SK-MEL-5 (cell line): ENCODE data around the gene KRT28. TPM values are rescaled to one million over a fixed set of nuclear protein-coding genes. Genes with fewer than 3 reads are reported as not detected.

Experiments
- DNase-seq: peaks from one replicate; pipeline ENCODE4 v3.0.0-alpha.2; 2016; ENCODE audit warnings: low read depth, low spot score
- in situ Hi-C: cut with HindIII; loops from 2 replicates; pipeline ENCODE4 v1.10.0; 2016; ENCODE audit warnings: low sequenced_read_pairs, high pct_unique_total_duplicates, low pct_unique_long_range_greater_than_20kb
- polyA plus RNA-seq, 2 experiments: library from polyadenylated mRNA; depleted of rRNA; stranded (reverse); fragments of >200 nt; gene quantifications; 2 replicates each; pipeline ENCODE4 v1.2.3, GENCODE V29; 2015
- total RNA-seq: library from RNA; depleted of rRNA; stranded (reverse); fragments of >200 nt; shearing (Covaris generic); gene quantifications from 2 replicates; pipeline ENCODE4 v1.2.3, GENCODE V29; 2014; rRNA removed

Gene KRT28, protein sequence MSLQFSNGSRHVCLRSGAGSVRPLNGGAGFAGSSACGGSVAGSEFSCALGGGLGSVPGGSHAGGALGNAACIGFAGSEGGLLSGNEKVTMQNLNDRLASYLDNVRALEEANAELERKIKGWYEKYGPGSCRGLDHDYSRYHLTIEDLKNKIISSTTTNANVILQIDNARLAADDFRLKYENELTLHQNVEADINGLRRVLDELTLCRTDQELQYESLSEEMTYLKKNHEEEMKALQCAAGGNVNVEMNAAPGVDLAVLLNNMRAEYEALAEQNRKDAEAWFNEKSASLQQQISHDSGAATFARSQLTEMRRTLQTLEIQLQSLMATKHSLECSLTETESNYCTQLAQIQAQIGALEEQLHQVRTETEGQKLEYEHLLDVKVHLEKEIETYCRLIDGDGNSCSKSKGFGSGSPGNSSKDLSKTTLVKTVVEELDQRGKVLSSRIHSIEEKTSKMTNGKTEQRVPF
- not detected in 2 replicates for total RNA-seq
- not detected in 2 replicates for polyA plus RNA-seq (2015; cell fraction: cytosol; rRNA removed)
- polyA plus RNA-seq (2015; cell fraction: nucleus; rRNA removed), result not detected in 2 replicates

DNA sequence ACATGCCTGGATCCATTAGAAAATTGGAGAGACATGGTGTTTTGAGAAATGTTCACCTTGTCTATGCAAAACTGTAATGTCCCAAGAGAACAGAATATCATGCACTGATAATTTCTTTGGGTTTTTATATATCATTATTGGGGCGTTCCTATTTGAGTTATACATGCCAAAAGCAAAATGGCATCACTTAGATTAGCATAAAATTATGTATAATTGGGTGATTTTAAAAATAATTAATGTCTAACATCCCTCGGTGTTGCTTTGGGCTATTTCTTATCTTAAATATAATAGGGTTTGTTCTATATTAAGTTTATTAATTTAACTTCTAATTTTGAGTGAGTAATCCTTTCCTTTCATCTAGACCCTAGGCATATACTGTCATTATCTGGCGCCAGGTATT is at the start of gene KRT28:
Gene KRT28, minus strand, starts transcription at position 101 of the 400 bp plus-strand sequence. Its CDS starts 66 bp downstream, at position 35.
- in situ Hi-C loops, result no loop called here
- DNase-seq, result no peak

DNA sequence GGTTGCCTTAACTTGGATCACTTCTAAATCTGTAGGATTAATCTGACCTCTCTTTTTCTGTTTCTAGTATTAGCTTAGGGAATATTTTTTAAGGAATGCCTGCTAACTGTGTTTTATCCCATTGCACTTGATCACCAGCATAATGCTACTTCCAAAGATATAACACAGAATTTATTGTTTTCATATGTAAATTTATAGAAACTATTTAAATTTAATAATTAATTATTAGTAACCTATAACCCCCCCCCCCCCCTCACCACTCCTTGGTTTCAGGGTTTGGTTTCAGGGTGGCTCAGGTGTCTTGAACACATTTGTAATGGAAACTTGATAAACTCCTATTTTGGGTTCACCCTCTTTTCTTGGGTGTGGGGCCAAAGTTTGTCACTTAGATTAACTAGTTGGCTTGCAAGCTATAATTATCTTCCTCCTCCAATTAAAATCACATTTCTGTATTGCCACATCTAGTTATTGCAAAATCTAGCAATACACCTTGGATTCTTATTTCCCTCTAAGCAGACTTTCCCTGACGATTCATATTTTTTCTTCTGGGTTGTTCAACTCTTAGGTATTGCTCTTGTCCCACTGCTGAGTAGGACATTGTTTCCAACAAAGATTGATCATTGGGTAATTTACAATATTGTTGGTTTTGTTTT is 49.0 kb upstream of the KRT28 start:
- in situ Hi-C loops, result no loop called here
- no peak for DNase-seq

DNA sequence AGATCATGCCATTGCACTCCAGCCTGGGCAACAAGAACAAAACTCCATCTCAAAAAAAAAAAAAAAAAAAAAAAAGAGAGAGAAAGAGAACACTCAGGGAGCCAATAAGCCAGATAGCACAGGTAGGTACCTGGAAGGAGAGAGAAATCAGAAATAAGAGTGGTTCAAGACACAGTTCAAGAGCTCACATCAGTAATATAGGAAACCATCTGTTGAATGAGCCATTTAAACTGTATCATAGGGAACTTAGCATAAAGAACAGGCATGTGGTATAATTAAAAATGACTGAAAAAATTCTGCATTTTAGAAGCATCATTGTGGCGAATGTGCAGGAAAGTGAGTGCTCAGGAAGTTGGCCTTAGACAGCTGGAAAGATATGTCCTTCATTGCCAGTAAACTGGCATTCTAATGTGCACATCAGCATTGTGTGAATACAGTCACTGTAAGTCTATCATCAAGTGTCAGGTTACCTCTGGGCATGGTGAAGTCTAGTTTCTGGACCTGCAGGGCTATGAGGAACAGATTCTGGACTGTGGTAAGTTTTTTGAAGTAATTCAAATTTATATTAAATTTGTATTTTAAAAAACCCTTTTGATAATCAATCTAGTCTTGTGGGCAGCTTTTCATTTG is 46.9 kb upstream of the KRT28 start:
- in situ Hi-C loops, result no loop called here
- no peak for DNase-seq

DNA sequence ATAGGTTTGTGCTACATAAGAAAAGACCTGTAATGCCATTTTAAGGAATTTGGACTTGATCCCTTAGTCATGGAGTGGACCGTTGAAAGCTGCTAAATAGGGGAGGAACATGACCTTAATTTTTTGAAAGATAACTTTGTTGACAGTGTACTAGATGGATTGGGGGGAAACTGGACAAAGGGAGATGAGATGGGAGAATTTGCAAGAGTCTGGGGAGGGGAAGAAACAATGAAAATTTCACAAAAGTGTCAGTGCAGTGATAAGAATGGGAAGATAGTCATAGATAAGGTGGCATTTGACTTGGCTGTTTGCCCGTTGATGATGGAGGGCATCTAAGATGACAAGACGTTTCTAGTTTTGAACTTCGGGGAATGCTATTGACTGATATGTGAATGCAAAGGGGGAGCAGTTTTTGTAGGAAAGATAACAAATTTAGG is 44.9 kb upstream of the KRT28 start:
- in situ Hi-C loops, result no loop called here
- no peak for DNase-seq

DNA sequence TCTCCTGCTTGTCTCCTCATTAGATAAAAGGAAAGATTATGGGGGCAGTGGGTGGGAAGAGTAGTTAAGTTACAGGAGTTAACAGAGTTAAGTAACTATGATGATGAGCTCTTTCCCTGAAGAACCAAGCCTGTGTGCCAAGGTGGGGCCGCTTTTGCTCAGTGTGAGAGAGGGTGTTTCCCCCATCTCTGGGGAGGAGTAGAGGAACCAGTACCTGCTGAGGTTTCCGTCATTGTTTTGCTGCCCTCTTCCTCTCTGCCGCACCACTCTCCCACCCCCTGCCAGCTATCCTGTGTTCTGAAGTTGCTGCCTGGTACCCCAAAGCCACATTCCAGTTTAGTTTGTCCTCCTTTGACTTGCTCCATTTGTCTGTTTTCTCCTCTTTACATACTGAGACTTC is 43.5 kb upstream of the KRT28 start:
- in situ Hi-C loops, result no loop called here
- no peak for DNase-seq

DNA sequence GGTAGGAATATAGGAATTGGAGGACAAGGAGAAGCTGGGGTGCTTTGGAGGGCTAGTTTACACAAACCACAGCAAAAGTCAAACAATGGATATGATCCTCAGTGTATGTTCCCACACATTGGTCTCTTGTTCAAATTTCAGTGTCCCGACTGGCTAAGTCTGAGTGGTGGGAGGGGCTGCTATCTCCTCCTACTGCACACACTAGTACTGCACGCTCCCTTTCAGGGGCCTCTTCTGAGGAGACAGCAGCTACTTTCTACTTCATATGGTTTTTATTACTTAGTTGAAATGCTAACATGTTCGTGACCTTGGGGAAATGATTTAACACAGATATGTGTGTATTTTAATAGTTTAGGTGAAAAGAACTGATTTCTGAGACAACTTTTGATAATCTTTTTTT is 41.5 kb upstream of the KRT28 start:
- no peak for DNase-seq
- in situ Hi-C loops, result no loop called here

DNA sequence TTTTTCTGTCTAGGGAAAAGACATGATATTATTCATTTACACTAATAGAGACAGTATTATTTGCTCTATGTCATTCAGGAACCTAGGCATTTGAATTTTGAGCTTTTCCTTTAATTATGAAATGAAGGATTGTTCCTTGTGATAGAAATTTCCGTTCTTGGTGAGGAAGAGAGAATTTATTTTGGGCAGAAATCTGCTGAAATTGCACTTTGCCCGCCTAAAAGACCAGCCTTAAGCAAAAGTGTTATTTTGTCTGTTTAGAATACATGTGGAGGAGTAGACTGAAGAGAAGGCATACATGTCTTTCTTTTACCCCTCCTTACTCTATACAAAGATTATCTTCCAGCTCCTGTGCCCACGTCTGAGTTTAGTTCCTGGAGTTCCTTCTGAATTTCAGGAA is 39.4 kb upstream of the KRT28 start:
- no peak for DNase-seq
- in situ Hi-C loops, result no loop called here

DNA sequence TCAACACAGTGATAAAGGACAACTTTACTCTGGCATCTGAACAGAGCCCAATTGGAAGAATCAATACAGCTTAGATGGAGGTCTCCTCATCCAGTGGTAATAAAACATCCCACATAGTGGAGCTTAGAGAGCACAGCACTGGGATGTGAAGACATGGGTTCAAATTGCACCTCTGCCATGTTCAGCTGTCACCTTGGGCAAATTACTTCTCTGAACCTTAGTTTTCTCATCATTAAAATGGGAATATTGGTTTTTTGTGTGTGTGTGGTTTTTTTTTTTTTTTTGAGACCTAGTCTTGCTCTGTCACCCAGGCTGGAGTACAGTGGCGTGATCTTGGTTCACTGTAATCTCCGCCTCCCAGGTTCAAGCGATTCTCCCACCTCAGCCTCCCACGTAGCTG is 36.3 kb upstream of the KRT28 start:
- in situ Hi-C loops, result no loop called here
- no peak for DNase-seq

DNA sequence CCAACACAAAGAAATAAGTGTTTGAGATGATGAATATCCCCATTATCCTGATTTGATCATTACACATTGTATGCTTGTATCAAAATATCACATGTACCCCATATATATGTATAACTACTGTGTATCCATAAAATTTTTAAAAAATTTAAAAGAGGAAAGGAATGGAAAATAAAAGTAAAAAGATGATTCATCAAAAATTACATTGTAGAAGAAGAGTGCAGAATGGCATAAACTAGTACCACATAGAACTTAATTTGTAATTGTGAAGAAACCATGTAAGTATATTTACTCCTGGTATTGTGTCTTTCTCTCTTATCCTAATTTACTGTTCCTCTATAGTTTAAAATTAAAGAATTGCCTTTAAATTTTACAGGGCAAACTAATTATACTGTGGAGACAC is 34.1 kb upstream of the KRT28 start:
- in situ Hi-C loops, result no loop called here
- no peak for DNase-seq

DNA sequence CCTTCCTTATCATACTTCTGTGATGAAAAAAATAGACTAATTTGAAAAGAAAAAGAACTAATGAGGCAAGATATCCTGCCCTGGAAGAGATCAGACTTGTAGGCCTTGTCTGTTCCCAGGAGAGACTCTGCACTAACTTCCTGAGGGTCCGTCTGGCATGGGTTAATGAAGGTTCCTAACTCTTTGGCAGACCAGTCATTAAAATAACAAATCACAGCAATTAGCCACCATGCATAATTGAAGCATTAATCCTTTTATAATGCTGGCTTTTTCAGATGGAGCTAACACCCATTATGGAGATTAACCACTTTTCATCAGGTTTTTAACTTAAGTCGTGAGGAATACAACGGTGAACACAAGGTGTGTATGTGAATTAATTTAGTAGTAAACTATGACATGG is 33.1 kb upstream of the KRT28 start:
- in situ Hi-C loops, result no loop called here
- no peak for DNase-seq

DNA sequence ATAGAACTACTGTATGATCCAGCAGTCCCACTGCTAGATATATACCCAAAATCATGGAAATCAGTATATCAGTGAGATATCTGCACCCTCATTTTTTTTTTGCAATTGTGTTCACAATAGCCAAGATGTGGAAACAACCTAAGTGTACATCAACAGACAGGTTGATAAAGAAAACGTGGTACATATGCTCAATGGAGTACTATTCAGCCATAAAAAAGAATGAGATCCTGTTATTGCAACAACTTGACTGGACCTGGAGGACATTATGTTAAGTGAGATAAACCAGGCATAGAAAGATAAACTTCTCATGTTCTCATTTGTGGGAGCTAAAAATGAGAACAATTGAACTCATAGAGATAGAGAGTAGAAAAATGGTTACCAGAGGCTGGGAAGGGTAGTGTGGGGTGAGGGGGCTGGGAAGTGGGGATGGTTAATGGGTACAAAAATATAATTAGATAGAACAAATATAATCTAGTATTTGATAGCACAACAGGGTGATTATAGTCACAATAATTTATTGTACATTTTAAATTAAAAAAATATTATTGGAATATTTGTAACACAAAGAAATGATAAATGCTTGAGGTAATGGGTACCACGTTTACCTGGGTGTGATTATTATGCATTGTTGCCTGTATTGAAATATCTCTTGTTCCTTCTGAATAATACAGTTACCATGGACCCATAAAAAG is 30.5 kb upstream of the KRT28 start:
- no peak for DNase-seq
- in situ Hi-C loops, result no loop called here

DNA sequence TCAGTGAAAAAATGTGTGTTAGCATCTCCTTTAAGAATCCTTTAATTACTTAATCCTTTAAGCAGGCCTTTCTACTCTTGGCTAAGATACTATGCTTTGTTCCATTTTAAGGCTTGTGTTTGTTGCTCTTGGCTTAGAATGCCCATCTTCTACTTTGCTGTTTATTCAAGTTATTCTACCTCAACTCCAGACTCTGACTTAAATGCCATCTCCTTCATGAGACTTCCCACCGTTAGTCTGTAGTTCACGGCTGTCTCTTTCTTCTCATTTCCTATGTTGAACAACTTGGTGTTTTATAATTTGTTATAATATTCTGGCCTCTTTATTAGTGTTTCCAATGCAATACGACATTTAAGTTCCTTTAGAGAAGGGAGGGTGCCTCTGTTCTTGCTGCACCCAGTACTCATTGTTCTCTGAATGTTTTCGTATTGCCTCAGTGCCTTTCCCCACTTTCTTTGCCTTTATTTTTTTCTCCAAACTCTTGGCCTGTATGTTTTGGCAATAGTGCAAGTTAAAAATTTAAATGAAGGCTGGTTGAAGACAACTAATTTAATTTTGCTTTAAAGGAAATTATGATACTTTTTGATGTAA is 28.8 kb upstream of the KRT28 start:
- no peak for DNase-seq
- in situ Hi-C loops, result no loop called here

DNA sequence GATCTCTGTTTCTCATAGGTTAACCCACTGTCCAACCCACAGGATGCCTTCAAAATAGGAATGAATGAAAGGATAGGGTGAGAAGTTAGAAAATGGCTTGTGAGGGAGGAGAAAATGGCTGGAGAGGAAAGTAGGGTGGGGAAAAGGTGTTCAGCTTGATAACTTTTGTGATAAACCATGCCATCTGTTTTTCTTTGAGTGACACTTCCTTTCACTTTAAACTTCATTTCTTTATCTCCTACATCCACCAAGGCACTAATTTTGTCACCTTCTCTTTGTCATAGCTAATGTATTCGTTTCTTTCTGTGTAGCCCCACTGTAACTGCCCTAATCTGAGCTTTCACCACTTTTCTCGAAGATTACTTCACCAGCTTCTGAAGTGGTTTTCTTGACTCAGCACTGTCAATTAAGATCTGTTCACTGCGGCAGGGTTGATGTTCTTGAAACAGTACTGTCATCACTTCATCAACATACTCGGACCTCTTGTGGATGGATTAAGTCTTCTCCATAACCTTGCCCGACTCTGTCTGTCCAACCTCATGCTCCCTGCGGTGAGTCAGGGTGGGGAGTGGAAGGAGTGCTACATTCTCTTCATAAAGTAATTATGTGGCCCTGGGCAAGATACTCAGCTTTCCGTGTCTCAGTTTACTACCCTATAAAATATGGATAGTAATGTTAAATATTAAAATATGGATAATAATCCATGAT is 28.1 kb upstream of the KRT28 start:
- in situ Hi-C loops, result no loop called here
- DNase-seq, result no peak

DNA sequence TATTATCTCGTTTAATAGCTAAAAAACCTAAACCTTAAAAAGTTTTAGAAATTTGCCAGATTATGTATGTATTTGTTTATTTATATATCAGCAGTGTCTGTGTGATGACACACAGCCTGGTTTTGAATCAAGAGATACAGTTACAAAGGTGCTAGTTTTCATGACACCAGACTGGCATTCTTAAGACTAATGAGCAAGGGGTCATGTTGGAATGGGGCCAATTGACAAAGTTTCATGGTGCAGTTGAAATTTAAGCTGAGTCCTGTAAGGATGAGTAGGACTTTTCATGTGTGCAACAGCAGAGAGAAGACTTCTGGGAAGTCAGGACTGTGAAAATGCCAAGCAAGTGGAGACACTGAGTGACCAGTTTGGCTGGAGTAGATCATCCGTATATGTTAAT is 25.8 kb upstream of the KRT28 start:
- DNase-seq, result no peak
- in situ Hi-C loops, result no loop called here

DNA sequence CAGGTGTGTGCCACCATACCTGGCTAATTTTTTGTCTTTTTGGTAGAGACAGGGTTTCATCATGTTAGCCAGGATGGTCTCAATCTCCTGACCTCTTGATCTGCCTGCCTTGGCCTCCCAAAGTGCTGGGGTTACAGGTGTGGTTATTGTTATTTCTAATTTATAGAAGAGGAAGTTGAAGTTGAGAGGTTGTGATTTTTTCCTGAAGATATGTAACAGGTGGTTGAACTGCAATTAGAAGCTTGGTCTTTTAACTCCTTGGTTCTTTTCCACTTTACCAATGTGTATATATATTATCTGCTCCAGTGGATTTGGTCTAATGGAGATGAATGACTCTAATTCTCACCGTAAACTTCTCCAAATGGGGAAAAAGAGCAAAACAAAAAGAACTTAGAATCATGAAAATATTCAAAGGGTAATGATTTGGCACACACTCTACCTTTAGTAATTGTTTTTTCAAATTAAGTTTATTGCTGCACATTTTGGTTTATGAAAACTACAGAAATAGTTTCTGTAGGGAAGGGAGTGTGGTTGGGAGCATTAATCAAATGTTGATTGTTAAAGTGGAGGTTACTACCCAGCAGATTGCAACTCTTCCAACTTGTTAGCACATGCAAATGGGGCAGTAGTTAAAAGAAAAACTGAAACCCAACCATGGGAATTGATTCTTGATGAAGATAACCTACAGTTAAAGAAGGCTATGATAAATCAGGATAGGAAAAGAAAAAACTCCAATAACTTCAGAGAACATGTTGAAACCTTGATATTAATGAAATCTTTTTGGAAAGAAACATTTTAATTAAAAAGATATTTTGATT is 24.5 kb upstream of the KRT28 start:
- in situ Hi-C loops, result no loop called here
- no peak for DNase-seq

DNA sequence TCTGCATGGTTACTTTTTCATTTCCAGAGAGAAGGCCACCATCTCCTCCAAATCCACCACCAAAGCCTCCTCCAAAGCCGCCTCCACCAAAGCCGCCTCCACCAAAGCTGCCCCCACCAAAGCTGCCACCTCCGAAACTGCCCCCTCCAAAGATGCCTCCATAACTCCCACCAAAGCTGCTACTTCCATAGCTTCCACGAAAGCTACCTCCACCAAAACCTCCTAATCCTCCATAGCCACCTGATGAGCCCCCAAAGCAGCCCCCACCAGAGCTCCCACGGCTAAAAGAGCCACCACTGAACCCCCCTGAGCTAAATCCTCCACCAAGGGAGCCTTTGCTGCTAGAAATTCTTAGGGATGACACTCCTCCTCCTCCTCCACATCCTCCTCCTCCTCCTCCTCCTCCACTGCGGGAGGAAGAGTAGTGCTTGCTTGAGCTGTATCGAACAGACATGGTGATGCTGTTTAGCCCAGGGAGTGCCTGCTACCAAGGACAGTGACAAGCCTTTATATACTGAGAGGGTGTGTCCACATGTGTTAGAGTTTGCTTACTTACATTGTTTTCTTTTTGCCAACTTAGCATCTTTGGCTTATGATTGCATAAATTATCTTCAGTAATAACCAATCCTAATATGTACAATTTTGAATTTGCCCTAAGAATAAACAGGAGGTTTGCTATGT is 22.5 kb upstream of the KRT28 start, which contains the start of gene KRT10:
Gene KRT10, minus strand, starts transcription at position 483 of the 681 bp plus-strand sequence. Its CDS starts 29 bp downstream, at position 454.
- in situ Hi-C loops, result no loop called here
- no peak for DNase-seq
